Brain microvascular endothelial cell (primary cell): ENCODE measurements around the gene ITPRIPL2.

Source experiments
- DNase-seq: peaks from one replicate; pipeline ENCODE4 v3.0.0-alpha.2; 2020
- H3K27ac ChIP-seq: fragments of 250-450 bp; sonication (Bioruptor Pico); 2 replicates; pipeline ENCODE4 v1.5.1; 2020; ENCODE audit warnings: mild to moderate bottlenecking, moderate library complexity
- H3K27me3 ChIP-seq: fragments of 250-450 bp; sonication (Bioruptor Pico); replicated peaks from 2 replicates; pipeline ENCODE4 v1.5.1; 2020; ENCODE audit warnings: mild to moderate bottlenecking
- H3K36me3 ChIP-seq: fragments of 250-450 bp; sonication (Bioruptor Pico); replicated peaks from 2 replicates; pipeline ENCODE4 v1.5.1; 2020; ENCODE audit warnings: mild to moderate bottlenecking
- H3K4me3 ChIP-seq: 2 replicates; pipeline ENCODE4 v1.5.1; 2011; ENCODE audit warnings: low read depth, mild to moderate bottlenecking, control low read depth, low read length, moderate library complexity
- in situ Hi-C: cut with HindIII; loops from 2 replicates; pipeline ENCODE4 v1.10.0; 2017; ENCODE audit warnings: low sequenced_read_pairs, low pct_ligation_motif_present
- TF ChIP-seq, protein P1 (sequence below): IDR thresholded peaks from 2 replicates; pipeline ENCODE4 v1.5.1; 2011; ENCODE audit warnings: low read depth, mild to moderate bottlenecking, moderate library complexity, low read length, control low read depth, inconsistent platforms; ENCODE audit errors: missing control alignments

The ITPRIPL2 gene

DNA sequence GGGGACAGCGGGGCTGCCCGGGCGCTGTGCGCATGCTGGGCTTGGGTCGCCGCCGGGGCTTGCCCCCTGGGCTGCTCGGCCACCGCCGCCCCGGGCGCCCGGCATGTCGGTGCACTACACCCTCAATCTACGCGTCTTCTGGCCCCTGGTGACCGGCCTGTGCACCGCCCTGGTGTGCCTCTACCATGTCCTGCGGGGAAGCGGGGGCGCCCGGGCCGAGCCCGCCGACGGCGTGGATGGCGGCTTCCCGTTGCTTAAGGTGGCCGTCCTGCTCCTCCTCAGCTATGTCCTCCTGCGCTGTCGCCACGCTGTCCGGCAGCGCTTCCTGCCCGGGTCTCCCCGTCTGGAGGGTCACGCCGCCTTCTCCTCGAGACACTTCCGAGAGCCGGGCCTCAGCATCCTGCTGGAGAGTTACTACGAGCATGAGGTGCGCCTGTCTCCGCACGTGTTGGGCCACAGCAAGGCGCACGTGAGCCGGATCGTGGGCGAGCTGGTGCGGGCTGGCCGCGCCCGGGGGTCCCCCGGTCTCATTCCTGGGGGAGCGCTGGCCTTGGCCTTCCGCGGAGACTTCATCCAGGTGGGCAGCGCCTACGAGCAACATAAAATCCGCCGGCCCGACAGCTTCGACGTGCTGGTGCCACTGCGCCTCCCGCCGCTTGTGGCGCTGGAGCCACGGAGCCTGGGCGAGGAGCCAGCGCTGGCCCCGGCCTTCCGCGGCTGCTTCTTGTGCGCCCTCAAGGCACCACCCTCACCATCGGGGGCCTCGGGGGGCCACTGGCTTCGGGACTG lies 789 bp downstream of the ITPRIPL2 start:
- H3K36me3 ChIP-seq = peaks cover 16% of the 10 kb centered on the region
- peak overlapping the region; percentile 94 for H3K27ac ChIP-seq
- TF ChIP-seq, protein P1, sequence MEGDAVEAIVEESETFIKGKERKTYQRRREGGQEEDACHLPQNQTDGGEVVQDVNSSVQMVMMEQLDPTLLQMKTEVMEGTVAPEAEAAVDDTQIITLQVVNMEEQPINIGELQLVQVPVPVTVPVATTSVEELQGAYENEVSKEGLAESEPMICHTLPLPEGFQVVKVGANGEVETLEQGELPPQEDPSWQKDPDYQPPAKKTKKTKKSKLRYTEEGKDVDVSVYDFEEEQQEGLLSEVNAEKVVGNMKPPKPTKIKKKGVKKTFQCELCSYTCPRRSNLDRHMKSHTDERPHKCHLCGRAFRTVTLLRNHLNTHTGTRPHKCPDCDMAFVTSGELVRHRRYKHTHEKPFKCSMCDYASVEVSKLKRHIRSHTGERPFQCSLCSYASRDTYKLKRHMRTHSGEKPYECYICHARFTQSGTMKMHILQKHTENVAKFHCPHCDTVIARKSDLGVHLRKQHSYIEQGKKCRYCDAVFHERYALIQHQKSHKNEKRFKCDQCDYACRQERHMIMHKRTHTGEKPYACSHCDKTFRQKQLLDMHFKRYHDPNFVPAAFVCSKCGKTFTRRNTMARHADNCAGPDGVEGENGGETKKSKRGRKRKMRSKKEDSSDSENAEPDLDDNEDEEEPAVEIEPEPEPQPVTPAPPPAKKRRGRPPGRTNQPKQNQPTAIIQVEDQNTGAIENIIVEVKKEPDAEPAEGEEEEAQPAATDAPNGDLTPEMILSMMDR = no peak
- in situ Hi-C loops = no loop called here
- DNase-seq = no peak
- H3K27me3 ChIP-seq = no peaks in the 10 kb centered on the region
- H3K4me3 ChIP-seq = peak overlapping the region; percentile 73

- peak overlapping the region; percentile 94 for H3K27ac ChIP-seq
Observed at GRCh38 chr16:19115148-19116021, 1.6 kb downstream of the ITPRIPL2 start.

DNA sequence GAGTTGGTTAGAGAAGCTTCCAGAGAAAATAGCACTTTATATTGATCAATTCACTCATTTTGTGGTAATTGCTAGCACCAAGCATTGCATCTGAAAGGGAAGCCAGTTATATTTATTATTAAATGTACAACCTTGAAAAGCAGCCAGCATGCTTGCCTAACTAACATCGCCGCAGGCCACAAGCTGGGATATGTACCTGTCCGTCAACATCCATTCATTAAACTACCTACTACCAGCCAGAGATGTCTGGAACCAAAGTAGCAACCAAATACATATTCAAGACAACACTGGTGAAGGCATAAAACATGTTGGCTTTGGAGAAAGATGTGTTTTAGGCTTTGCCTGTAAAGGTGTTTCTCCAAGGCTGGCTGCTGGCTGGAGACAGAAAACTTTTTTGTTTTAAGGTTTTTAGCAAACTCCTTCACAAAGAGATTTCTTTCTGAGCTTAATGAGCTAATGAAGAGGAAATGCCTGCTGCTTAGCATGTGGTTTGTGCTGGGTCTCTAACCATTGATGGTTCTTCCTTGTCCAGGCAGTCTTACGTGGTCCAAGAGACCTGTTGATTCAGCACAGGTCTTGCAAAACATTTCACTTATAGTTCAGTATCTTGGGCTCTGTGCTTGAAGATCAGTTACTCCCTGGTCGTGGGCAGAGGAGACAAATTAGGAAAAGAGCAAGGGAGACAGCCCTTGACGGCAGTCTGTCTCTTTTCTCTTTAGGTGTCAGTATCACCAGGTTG lies 3.1 kb downstream of the ITPRIPL2 start:
- TF ChIP-seq, protein P1 = no peak
- DNase-seq = no peak
- in situ Hi-C loops = no loop called here
- H3K27ac ChIP-seq = peak overlapping the region; percentile 65
- H3K4me3 ChIP-seq = no peak overlapping the region
- peaks cover 16% of the 10 kb centered on the region for H3K36me3 ChIP-seq
- no peaks in the 10 kb centered on the region for H3K27me3 ChIP-seq

More at GRCh38 chr16:19115148-19116021, 1.6 kb downstream of the ITPRIPL2 start:
- in situ Hi-C loops = no loop called here
- peak overlapping the region; percentile 73 for H3K4me3 ChIP-seq
- H3K27me3 ChIP-seq = no peaks in the 10 kb centered on the region
- no peak for DNase-seq
- peaks cover 16% of the 10 kb centered on the region for H3K36me3 ChIP-seq
- TF ChIP-seq, protein P1 = peak; percentile 64

- TF ChIP-seq, protein P1 = no peak
Observed at GRCh38 chr16:19118938-19119431, 5.2 kb downstream of the ITPRIPL2 start.

GRCh38 chr16:19119564-19119963 lies 5.8 kb downstream of the ITPRIPL2 start:
- TF ChIP-seq, protein P1 = no peak
- Histone ChIP-seq H3K27ac (peak overlapping the region; percentile 96), H3K36me3 (peaks cover 16% of the 10 kb centered on the region), H3K27me3 (no peaks in the 10 kb centered on the region), H3K4me3 (peak overlapping the region; percentile 55)
- DNase-seq = peak; percentile 86
- in situ Hi-C loops = no loop called here

More at GRCh38 chr16:19118938-19119431, 5.2 kb downstream of the ITPRIPL2 start:
- H3K36me3 ChIP-seq = peaks cover 16% of the 10 kb centered on the region
- in situ Hi-C loops = no loop called here
- H3K27me3 ChIP-seq = no peaks in the 10 kb centered on the region
- peak overlapping the region; percentile 96 for H3K27ac ChIP-seq
- peak overlapping the region; percentile 55 for H3K4me3 ChIP-seq
- peak; percentile 90 for DNase-seq
